MM.1S (cell line): Measurements from ENCODE around the gene TPRA1.
"Not testable (repeated sequence)": the region's sequence is repeated elsewhere in the genome, so short reads cannot be mapped to it uniquely, and the experiment has no call there.

Experiments used
- DNase-seq: peaks from one replicate; pipeline ENCODE4 v3.0.0-alpha.2; 2015
- H2AFZ ChIP-seq: fragments of 300-600 bp; sonication (generic); 2 replicates; pipeline ENCODE4 v1.6.0; 2016; ENCODE audit warnings: antibody characterized with exemption, low read length
- H3F3A ChIP-seq: fragments of 300-600 bp; sonication (generic); 2 replicates; pipeline ENCODE4 v1.6.1; 2016; ENCODE audit warnings: mild to moderate bottlenecking, antibody characterized with exemption, low read length, moderate library complexity, mixed read lengths; ENCODE audit not compliant: insufficient read depth
- H3K27ac ChIP-seq: fragments of 300-600 bp; sonication (generic); 2 replicates; pipeline ENCODE4 v1.5.1; 2016; ENCODE audit warnings: mild to moderate bottlenecking, low read length
- H3K27me3 ChIP-seq: fragments of 300-600 bp; sonication (generic); replicated peaks from 2 replicates; pipeline ENCODE4 v1.6.0; 2016; ENCODE audit warnings: low read length; ENCODE audit not compliant: insufficient read depth
- H3K36me3 ChIP-seq: fragments of 300-600 bp; sonication (generic); replicated peaks from 2 replicates; pipeline ENCODE4 v1.6.1; 2016; ENCODE audit warnings: mild to moderate bottlenecking, low read length, mixed read lengths; ENCODE audit not compliant: insufficient read depth
- H3K4me1 ChIP-seq: fragments of 300-600 bp; sonication (generic); 2 replicates; pipeline ENCODE4 v1.6.1; 2016; ENCODE audit warnings: low read length, mixed read lengths
- H3K4me2 ChIP-seq: fragments of 300-600 bp; sonication (generic); 2 replicates; pipeline ENCODE4 v1.6.0; 2016; ENCODE audit warnings: low read depth, low read length
- H3K4me3 ChIP-seq: fragments of 300-600 bp; sonication (generic); 2 replicates; pipeline ENCODE4 v1.5.1; 2016; ENCODE audit warnings: low read length, mixed read lengths
- H3K79me2 ChIP-seq: fragments of 300-600 bp; sonication (generic); 2 replicates; pipeline ENCODE4 v1.6.1; 2016; ENCODE audit warnings: mixed run types, low read length, mixed read lengths
- H3K9ac ChIP-seq: fragments of 300-600 bp; sonication (generic); 2 replicates; pipeline ENCODE4 v1.6.1; 2016; ENCODE audit warnings: low read length, mixed read lengths
- H3K9me2 ChIP-seq: fragments of 300-600 bp; sonication (generic); replicated peaks from 2 replicates; pipeline ENCODE4 v1.6.1; 2016; ENCODE audit warnings: mild to moderate bottlenecking, low read length, mixed read lengths; ENCODE audit not compliant: insufficient read depth
- H3K9me3 ChIP-seq: fragments of 300-600 bp; sonication (generic); replicated peaks from 2 replicates; pipeline ENCODE4 v1.6.1; 2016; ENCODE audit warnings: mild to moderate bottlenecking, low read length, mixed read lengths; ENCODE audit not compliant: insufficient read depth
- H4K20me1 ChIP-seq: fragments of 300-600 bp; sonication (generic); 2 replicates; pipeline ENCODE4 v1.6.1; 2016; ENCODE audit warnings: mild to moderate bottlenecking, low read length, moderate library complexity, mixed read lengths; ENCODE audit not compliant: insufficient read depth
- CTCF ChIP-seq: fragments of 300-600 bp; sonication (generic); IDR thresholded peaks from 2 replicates; pipeline ENCODE4 v1.5.1; 2016; ENCODE audit warnings: antibody characterized with exemption, low read length, mixed read lengths
- EZH2 ChIP-seq: fragments of 300-600 bp; sonication (generic); optimal IDR thresholded peaks from 2 replicates; pipeline ENCODE3; 2017; ENCODE audit warnings: low read depth, mild to moderate bottlenecking, antibody characterized with exemption, low read length, mixed read lengths
- EZH2phosphoT487 ChIP-seq: fragments of 300-600 bp; sonication (generic); IDR thresholded peaks from 2 replicates; pipeline ENCODE4 v1.6.1; 2018; ENCODE audit warnings: antibody characterized with exemption, low read length

Gene TPRA1

GRCh38 chr3:127534161-127534451 lies 56.4 kb downstream of the TPRA1 start:
- no peak overlapping the region for H3K27ac ChIP-seq
- no peak overlapping the region for H3K4me2 ChIP-seq
- no peaks in the 10 kb centered on the region for H4K20me1 ChIP-seq
- no peaks in the 10 kb centered on the region for H3K9me3 ChIP-seq
- H3K36me3 ChIP-seq: no peaks in the 10 kb centered on the region
- no peak overlapping the region for H2AFZ ChIP-seq
- no peak overlapping the region for H3K9ac ChIP-seq
- DNase-seq: no peak
- H3K4me3 ChIP-seq: no peak overlapping the region
- no peaks in the 10 kb centered on the region for H3K4me1 ChIP-seq
- no peaks in the 10 kb centered on the region for H3F3A ChIP-seq
- H3K9me2 ChIP-seq: no peaks in the 10 kb centered on the region
- no peaks in the 10 kb centered on the region for H3K27me3 ChIP-seq
- TF ChIP-seq CTCF: no peak
- TF ChIP-seq EZH2phosphoT487: no peak
- no peak for TF ChIP-seq EZH2
- H3K79me2 ChIP-seq: no peaks in the 10 kb centered on the region

- no peak for DNase-seq
- H3K9ac ChIP-seq: no peak overlapping the region
- no peak overlapping the region for H3K4me3 ChIP-seq
- no peaks in the 10 kb centered on the region for H4K20me1 ChIP-seq
- TF ChIP-seq CTCF (no peak), EZH2phosphoT487 (no peak), EZH2 (no peak)
- H3K27ac ChIP-seq: no peak overlapping the region
- H3K4me2 ChIP-seq: no peak overlapping the region
- H3F3A ChIP-seq: no peaks in the 10 kb centered on the region
- H2AFZ ChIP-seq: no peak overlapping the region
- H3K27me3 ChIP-seq: no peaks in the 10 kb centered on the region
- no peaks in the 10 kb centered on the region for H3K79me2 ChIP-seq
- no peaks in the 10 kb centered on the region for H3K36me3 ChIP-seq
- H3K9me3 ChIP-seq: no peaks in the 10 kb centered on the region
- no peaks in the 10 kb centered on the region for H3K4me1 ChIP-seq
- no peaks in the 10 kb centered on the region for H3K9me2 ChIP-seq
Measured at GRCh38 chr3:127532561-127533203, 57.9 kb downstream of the TPRA1 start.

GRCh38 chr3:127531821-127532220 lies 58.7 kb downstream of the TPRA1 start:
- Histone ChIP-seq H4K20me1 (no peaks in the 10 kb centered on the region), H2AFZ (no peak overlapping the region), H3K9ac (no peak overlapping the region), H3K4me1 (no peaks in the 10 kb centered on the region), H3K27ac (no peak overlapping the region), H3K9me3 (no peaks in the 10 kb centered on the region), H3K36me3 (no peaks in the 10 kb centered on the region), H3K27me3 (no peaks in the 10 kb centered on the region), H3K79me2 (no peaks in the 10 kb centered on the region), H3K9me2 (no peaks in the 10 kb centered on the region), H3F3A (no peaks in the 10 kb centered on the region), H3K4me3 (no peak overlapping the region), H3K4me2 (no peak overlapping the region)
- TF ChIP-seq EZH2phosphoT487 (no peak), EZH2 (no peak)
- DNase-seq: no peak

GRCh38 chr3:127530863-127531262 lies 59.7 kb downstream of the TPRA1 start:
- H3K27me3 ChIP-seq, DNase-seq, H3K27ac ChIP-seq, H2AFZ ChIP-seq, H3F3A ChIP-seq, H3K9me3 ChIP-seq, H3K9ac ChIP-seq, H3K4me3 ChIP-seq, H4K20me1 ChIP-seq, H3K4me2 ChIP-seq, H3K9me2 ChIP-seq, H3K36me3 ChIP-seq, H3K4me1 ChIP-seq, H3K79me2 ChIP-seq: not testable (repeated sequence)
